IMR-90 (cell line): ENCODE results near the gene SH3D21. TPM values are rescaled to one million over a fixed set of nuclear protein-coding genes. Genes with fewer than 3 reads are reported as not detected.

Experiments
- ATAC-seq: fragments of 200-7000 bp; cut with Tn5 transposase; 2 replicates; pipeline ENCODE4 v1.9.1; 2020; ENCODE audit warnings: low read depth, mild to moderate bottlenecking, moderate library complexity
- BruUV-seq: library from RNA; stranded (reverse); fragments of 400-500 nt; replicated peaks from 2 replicates; lab custom pipeline; 2021; lab: Mats Ljungman, UMichigan
- CTCF ChIA-PET: fragments of 300-600 bp; formaldehyde crosslinking; extraction: SDS; loops from one replicate; lab custom pipeline; 2021; ENCODE audit warnings: antibody characterized with exemption; lab: Yijun Ruan, JAX
- POLR2A ChIA-PET: fragments of 300-600 bp; sonication (Branson Sonifier 250); formaldehyde crosslinking; loops from one replicate; lab custom pipeline; 2022; ENCODE audit warnings: antibody characterized with exemption; ENCODE audit not compliant: unreplicated experiment; lab: Charles Lee
- DNase-seq: peaks from one replicate; pipeline ENCODE4 v3.0.0; 2013
- H2AFZ ChIP-seq: replicated peaks from 2 replicates; pipeline ENCODE3; 2013; ENCODE audit warnings: low read length, mild to moderate bottlenecking; ENCODE audit not compliant: poor library complexity
- H2AK5ac ChIP-seq: 2 replicates; pipeline ENCODE4 v1.6.1; 2013; ENCODE audit warnings: low read depth, low read length, inconsistent platforms
- H2AK9ac ChIP-seq: replicated peaks from 2 replicates; pipeline ENCODE3; 2013; ENCODE audit warnings: mild to moderate bottlenecking, low read depth, low read length, moderate library complexity; ENCODE audit not compliant: poor library complexity
- H2BK120ac ChIP-seq: 2 replicates; pipeline ENCODE4 v1.6.1; 2013; ENCODE audit warnings: low read depth, low read length, inconsistent platforms
- H2BK15ac ChIP-seq: 3 replicates; pipeline ENCODE4 v1.6.1; 2013; ENCODE audit warnings: low read depth, low read length, inconsistent platforms
- H2BK20ac ChIP-seq: 2 replicates; pipeline ENCODE4 v1.6.1; 2013; ENCODE audit warnings: low read depth, mild to moderate bottlenecking, inconsistent platforms, low read length, moderate library complexity
- H2BK5ac ChIP-seq: 2 replicates; pipeline ENCODE4 v1.6.1; 2013; ENCODE audit warnings: mild to moderate bottlenecking, low read depth, low read length, inconsistent platforms; ENCODE audit not compliant: poor library complexity, severe bottlenecking
- H3K14ac ChIP-seq: replicated peaks from 2 replicates; pipeline ENCODE4 v1.6.1; 2013; ENCODE audit warnings: low read depth, low read length, inconsistent platforms
- H3K18ac ChIP-seq: 2 replicates; pipeline ENCODE4 v1.6.1; 2013; ENCODE audit warnings: low read depth, low read length, control low read depth
- H3K23ac ChIP-seq: 2 replicates; pipeline ENCODE4 v1.6.1; 2013; ENCODE audit warnings: low read depth, low read length, inconsistent platforms
- H3K27ac ChIP-seq: 2 replicates; pipeline ENCODE4 v1.5.1; 2013; ENCODE audit warnings: mild to moderate bottlenecking, control low read depth, low read length; ENCODE audit not compliant: insufficient read depth
- H3K27me3 ChIP-seq: 2 replicates; pipeline ENCODE4 v1.6.1; 2013; ENCODE audit warnings: low read length; ENCODE audit not compliant: control insufficient read depth, insufficient read depth
- H3K36me3 ChIP-seq: 2 replicates; pipeline ENCODE4 v1.6.1; 2013; ENCODE audit warnings: low read length, mixed read lengths; ENCODE audit not compliant: control insufficient read depth, insufficient read depth
- H3K4ac ChIP-seq: 2 replicates; pipeline ENCODE4 v1.6.1; 2013; ENCODE audit warnings: low read depth, low read length, inconsistent platforms
- H3K4me1 ChIP-seq: 2 replicates; pipeline ENCODE4 v1.6.1; 2013; ENCODE audit warnings: low read length, mixed read lengths; ENCODE audit not compliant: control insufficient read depth, insufficient read depth
- H3K4me2 ChIP-seq: 2 replicates; pipeline ENCODE4 v1.6.1; 2013; ENCODE audit warnings: low read depth, mild to moderate bottlenecking, control low read depth, low read length, moderate library complexity
- H3K4me3 ChIP-seq: 2 replicates; pipeline ENCODE4 v1.5.1; 2013; ENCODE audit warnings: low read depth, mild to moderate bottlenecking, control low read depth, low read length, moderate library complexity; ENCODE audit not compliant: insufficient read depth
- H3K56ac ChIP-seq: 2 replicates; pipeline ENCODE4 v1.6.1; 2013; ENCODE audit warnings: low read length, inconsistent platforms; ENCODE audit not compliant: insufficient read depth; ENCODE audit errors: extremely low read depth
- H3K79me1 ChIP-seq, 2 experiments: 2 replicates each; pipeline ENCODE4 v1.6.1; 2013; ENCODE audit warnings: low read length in 2 of 2, inconsistent platforms in 1 of 2, low read depth in 1 of 2
- H3K9ac ChIP-seq: 2 replicates; pipeline ENCODE4 v1.6.1; 2013; ENCODE audit warnings: low read depth, low read length, control low read depth
- H3K9me1 ChIP-seq: 2 replicates; pipeline ENCODE4 v1.6.1; 2013; ENCODE audit warnings: low read length, inconsistent platforms; ENCODE audit not compliant: insufficient read depth
- H3K9me3 ChIP-seq: 2 replicates; pipeline ENCODE4 v1.6.1; 2013; ENCODE audit warnings: low read length; ENCODE audit not compliant: control insufficient read depth, insufficient read depth
- H4K20me1 ChIP-seq: 2 replicates; pipeline ENCODE4 v1.6.1; 2013; ENCODE audit warnings: low read length, inconsistent platforms; ENCODE audit not compliant: insufficient read depth
- H4K5ac ChIP-seq: 2 replicates; pipeline ENCODE4 v1.6.1; 2013; ENCODE audit warnings: mild to moderate bottlenecking, low read depth, low read length, control low read depth
- H4K8ac ChIP-seq, 2 experiments: 2 replicates each; pipeline ENCODE4 v1.6.1; 2013; ENCODE audit warnings: low read depth in 2 of 2, low read length in 2 of 2, control low read depth in 1 of 2, inconsistent platforms in 1 of 2
- H4K91ac ChIP-seq: 2 replicates; pipeline ENCODE4 v1.6.1; 2013; ENCODE audit warnings: low read depth, low read length, inconsistent platforms; ENCODE audit not compliant: insufficient read depth
- CEBPB ChIP-seq: IDR thresholded peaks from 2 replicates; pipeline ENCODE4 v1.6.1; 2012; ENCODE audit warnings: low read depth, low read length, improper control_type of control experiment
- MAFK ChIP-seq: IDR thresholded peaks from 2 replicates; pipeline ENCODE4 v1.6.1; 2012; ENCODE audit warnings: low read depth, low read length, improper control_type of control experiment
- MAZ ChIP-seq: IDR thresholded peaks from 2 replicates; pipeline ENCODE4 v1.6.1; 2012; ENCODE audit warnings: low read depth, mild to moderate bottlenecking, low read length, improper control_type of control experiment, moderate library complexity, borderline replicate concordance
- NFE2L2 ChIP-seq: fragments of 150-350 bp; IDR thresholded peaks from 2 replicates; pipeline ENCODE4 v1.6.1; 2016; ENCODE audit warnings: low read depth, mild to moderate bottlenecking, low read length
- RAD21 ChIP-seq: IDR thresholded peaks from 2 replicates; pipeline ENCODE4 v1.6.1; 2012; ENCODE audit warnings: low read length, improper control_type of control experiment
- RFX5 ChIP-seq: IDR thresholded peaks from 2 replicates; pipeline ENCODE4 v1.8.0; 2012; ENCODE audit warnings: low read depth, mild to moderate bottlenecking, low read length, moderate library complexity
- SMC3 ChIP-seq: fragments of 150-350 bp; IDR thresholded peaks from 2 replicates; pipeline ENCODE4 v1.6.1; 2016; ENCODE audit warnings: low read depth, mild to moderate bottlenecking, antibody characterized with exemption, low read length, moderate library complexity
- WGBS, 2 experiments: methylation state at CpG; one replicate each; pipeline versions ENCODE4 v1.1.5 to v1.1.7; 2013; ENCODE audit warnings: missing lambda C conversion rate in 2 of 2; ENCODE audit not compliant: insufficient read length in 1 of 2; ENCODE audit errors: extremely low coverage in 2 of 2; 5-methylcytosine and 5-hydroxymethylcytosine counted together
- dilution Hi-C: fragments of 300-500 bp; cut with HindIII; formaldehyde crosslinking; loops from one replicate; pipeline ENCODE4 v1.14.3; 2018; ENCODE audit warnings: low sequenced_read_pairs; ENCODE audit not compliant: unreplicated experiment
- in situ Hi-C: fragments of 300-500 bp; cut with MboI; formaldehyde crosslinking; loops from 3 replicates; pipeline ENCODE4 v1.14.3; 2019; ENCODE audit warnings: low sequenced_read_pairs, inconsistent platforms, mixed read lengths
- intact Hi-C: fragments of 100-400 bp; cut with micrococcal nuclease; formaldehyde crosslinking; loops from 2 replicates; pipeline ENCODE4 v1.10.0; 2022
- polyA plus RNA-seq, 3 experiments: library from polyadenylated mRNA; depleted of rRNA; stranded (reverse); fragments of >200 nt; gene quantifications; 2 replicates each; pipeline ENCODE4 v1.2.3, GENCODE V29; 2012; ENCODE audit warnings: low replicate concordance in 1 of 3
- total RNA-seq: library from RNA; depleted of rRNA; stranded (reverse); fragments of >200 nt; gene quantifications from 2 replicates; pipeline ENCODE4 v1.2.3, GENCODE V29; 2012
- TF ChIP-seq, protein P1 (sequence below): fragments of 150-350 bp; IDR thresholded peaks from 2 replicates; pipeline ENCODE4 v1.6.1; 2016; ENCODE audit warnings: low read depth, mild to moderate bottlenecking, low read length, moderate library complexity, borderline replicate concordance
- TF ChIP-seq, protein P2 (sequence below): conservative IDR thresholded peaks from 2 replicates; pipeline ENCODE4 v1.5.1; 2012; ENCODE audit warnings: mild to moderate bottlenecking, low read depth, low read length, improper control_type of control experiment

The SH3D21 gene
- total and polyA plus RNA-seq, 2 of the 4 experiments (the other 2 are of a cell fraction) = 1.8 to 11.9 TPM

DNA sequence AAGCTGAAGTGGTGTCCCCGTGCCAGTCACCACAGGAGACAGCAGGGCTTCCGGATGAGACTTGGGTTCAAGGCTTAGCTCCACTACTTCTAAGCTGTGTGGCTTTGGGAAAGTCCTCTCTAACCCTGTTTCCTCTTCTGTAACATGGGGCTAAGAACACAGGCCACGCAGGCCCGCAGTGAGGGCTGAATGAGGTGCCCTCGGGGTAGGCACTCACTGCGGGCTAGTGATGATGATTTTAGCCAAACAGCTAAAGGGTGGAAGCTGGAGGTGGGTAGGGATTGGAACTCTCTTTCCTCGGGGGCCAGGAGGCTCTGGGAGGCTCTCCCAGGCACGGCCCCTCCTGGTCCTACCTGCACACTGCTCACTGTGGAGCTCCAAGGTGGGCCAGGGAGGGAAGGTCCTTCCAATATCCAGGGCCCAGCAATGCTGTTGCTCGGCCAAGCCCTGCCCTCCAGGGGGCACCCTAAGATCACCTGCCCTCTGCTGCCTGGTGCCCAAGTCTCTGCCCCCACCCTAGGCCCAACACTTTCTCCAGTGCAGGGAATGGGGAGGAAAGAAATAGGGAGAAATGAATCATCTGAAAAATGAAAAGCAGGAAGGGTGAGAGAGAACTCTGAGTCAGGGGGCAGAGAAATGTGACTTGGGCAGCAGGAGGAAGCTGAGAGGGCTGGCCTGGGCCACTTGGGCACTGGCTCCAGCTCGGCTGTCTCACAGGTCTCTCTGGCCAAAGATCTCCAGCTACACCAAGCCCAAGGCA, 36.4 kb downstream of the SH3D21 start (continued):
- no peak for TF ChIP-seq NFE2L2
- TF ChIP-seq SMC3 = peak; percentile 89
- TF ChIP-seq MAZ = peak; percentile 70; the same call in 1 of the 2 replicates

DNA sequence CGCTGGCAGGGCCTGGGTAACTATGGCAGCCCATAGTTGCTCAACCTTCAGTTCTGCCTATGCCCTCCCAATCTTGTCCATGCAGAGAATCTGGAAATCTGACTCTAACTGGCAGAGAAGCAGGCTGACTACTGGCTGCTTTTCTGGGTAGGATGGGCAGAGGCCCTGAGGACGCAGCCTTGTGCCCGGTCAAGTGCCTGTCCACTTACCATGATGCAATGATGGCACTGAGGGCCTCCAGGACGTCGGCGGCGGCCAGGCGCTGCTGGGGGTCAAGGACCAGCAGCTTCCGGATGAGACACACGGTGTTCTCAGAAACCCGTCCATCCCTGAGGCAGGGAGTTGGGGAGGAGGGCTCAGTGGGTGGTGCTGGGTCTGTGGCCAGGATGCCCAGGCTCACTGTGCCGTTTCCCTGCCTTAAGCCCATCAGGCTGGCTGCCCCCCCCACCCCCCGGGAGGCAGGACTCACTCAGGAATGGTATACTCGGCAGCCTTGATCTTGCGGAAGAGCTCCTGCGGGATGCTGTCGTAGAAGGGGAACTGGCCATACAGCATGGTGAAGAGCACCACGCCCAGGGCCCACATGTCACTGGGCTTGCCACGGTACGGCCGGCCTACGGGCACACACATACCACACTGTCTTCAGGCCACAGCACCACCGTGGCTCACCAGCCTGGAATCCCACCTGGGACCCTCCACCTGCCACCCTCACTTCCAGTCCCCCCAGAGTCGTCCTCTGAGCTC, 37.7 kb downstream of the SH3D21 start:
- H3K9ac ChIP-seq = no peak overlapping the region
- no peak overlapping the region for H3K56ac ChIP-seq
- no peak overlapping the region for H3K18ac ChIP-seq
- no peaks in the 10 kb centered on the region for H4K20me1 ChIP-seq
- no peak overlapping the region for H4K5ac ChIP-seq
- intact Hi-C loops = no loop called here
- ATAC-seq = no peak
- H3K27me3 ChIP-seq = no peaks in the 10 kb centered on the region
- ChIA-PET POLR2A (no interaction called here), CTCF (interaction anchor here (0.7 kb wide), 1 partner anchor 76 kb away, joined by 5 read pairs; no protein-coding TSS in a partner anchor)
- H4K8ac ChIP-seq = peak overlapping the region in 1 of 2 experiments; percentile 60; a peak in 2 of 4 replicates
- no peak overlapping the region for H2BK20ac ChIP-seq
- H3K23ac ChIP-seq = no peak overlapping the region
- BruUV-seq = no TSS peak
- WGBS, 2 experiments = 91% methylated on average over 9 of the region's 24 CpGs; no CpG with 5 or more reads in 1 of the 2 experiments
- H2AFZ ChIP-seq = peak overlapping the region; percentile 36
- H3K9me1 ChIP-seq = peaks cover 11% of the 10 kb centered on the region
- H3K4me3 ChIP-seq = no peak overlapping the region
- H3K9me3 ChIP-seq = no peaks in the 10 kb centered on the region
- H2AK5ac ChIP-seq = peak overlapping the region; percentile 57
- H3K36me3 ChIP-seq = peaks cover 74% of the 10 kb centered on the region
- H3K27ac ChIP-seq = peak overlapping the region; percentile 40; the same call in 1 of the 2 replicates
- in situ Hi-C loops = no loop called here
- peak overlapping the region; percentile 78 for H2BK5ac ChIP-seq
- no peak overlapping the region; the same call in 1 of the 2 replicates for H3K14ac ChIP-seq
- dilution Hi-C loops = no loop called here
- DNase-seq = no peak
- H2BK15ac ChIP-seq = no peak overlapping the region
- H2AK9ac ChIP-seq = peak overlapping the region; percentile 95
- H3K79me1 ChIP-seq = peaks cover 9 to 46% of the 10 kb centered on the region in 2 experiments; a peak in 2 of 4 replicates
- H3K4me1 ChIP-seq = peaks cover 12% of the 10 kb centered on the region
- H2BK120ac ChIP-seq = no peak overlapping the region
- no peak overlapping the region for H3K4ac ChIP-seq
- no peak overlapping the region for H3K4me2 ChIP-seq
- no peak overlapping the region for H4K91ac ChIP-seq
- TF ChIP-seq, protein P1, sequence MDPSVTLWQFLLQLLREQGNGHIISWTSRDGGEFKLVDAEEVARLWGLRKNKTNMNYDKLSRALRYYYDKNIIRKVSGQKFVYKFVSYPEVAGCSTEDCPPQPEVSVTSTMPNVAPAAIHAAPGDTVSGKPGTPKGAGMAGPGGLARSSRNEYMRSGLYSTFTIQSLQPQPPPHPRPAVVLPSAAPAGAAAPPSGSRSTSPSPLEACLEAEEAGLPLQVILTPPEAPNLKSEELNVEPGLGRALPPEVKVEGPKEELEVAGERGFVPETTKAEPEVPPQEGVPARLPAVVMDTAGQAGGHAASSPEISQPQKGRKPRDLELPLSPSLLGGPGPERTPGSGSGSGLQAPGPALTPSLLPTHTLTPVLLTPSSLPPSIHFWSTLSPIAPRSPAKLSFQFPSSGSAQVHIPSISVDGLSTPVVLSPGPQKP = no peak
- TF ChIP-seq NFE2L2 (no peak), RAD21 (no peak), MAZ (no peak), RFX5 (no peak), MAFK (no peak), CEBPB (no peak)
- TF ChIP-seq, protein P2, sequence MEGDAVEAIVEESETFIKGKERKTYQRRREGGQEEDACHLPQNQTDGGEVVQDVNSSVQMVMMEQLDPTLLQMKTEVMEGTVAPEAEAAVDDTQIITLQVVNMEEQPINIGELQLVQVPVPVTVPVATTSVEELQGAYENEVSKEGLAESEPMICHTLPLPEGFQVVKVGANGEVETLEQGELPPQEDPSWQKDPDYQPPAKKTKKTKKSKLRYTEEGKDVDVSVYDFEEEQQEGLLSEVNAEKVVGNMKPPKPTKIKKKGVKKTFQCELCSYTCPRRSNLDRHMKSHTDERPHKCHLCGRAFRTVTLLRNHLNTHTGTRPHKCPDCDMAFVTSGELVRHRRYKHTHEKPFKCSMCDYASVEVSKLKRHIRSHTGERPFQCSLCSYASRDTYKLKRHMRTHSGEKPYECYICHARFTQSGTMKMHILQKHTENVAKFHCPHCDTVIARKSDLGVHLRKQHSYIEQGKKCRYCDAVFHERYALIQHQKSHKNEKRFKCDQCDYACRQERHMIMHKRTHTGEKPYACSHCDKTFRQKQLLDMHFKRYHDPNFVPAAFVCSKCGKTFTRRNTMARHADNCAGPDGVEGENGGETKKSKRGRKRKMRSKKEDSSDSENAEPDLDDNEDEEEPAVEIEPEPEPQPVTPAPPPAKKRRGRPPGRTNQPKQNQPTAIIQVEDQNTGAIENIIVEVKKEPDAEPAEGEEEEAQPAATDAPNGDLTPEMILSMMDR = no peak
